Epithelial cell of proximal tubule (primary cell): Measurements from ENCODE around the gene CENPQ. TPM values are rescaled to one million over a fixed set of nuclear protein-coding genes. Genes with fewer than 3 reads are reported as not detected.
"Not testable (repeated sequence)": the region's sequence is repeated elsewhere in the genome, so short reads cannot be mapped to it uniquely, and the experiment has no call there.

Experiments
- DNase-seq: peaks from one replicate; pipeline ENCODE4 v3.0.0-alpha.2; 2011; ENCODE audit warnings: low read depth
- H3K4me3 ChIP-seq: 2 replicates; pipeline ENCODE4 v1.5.1; 2011; ENCODE audit warnings: low read depth, mild to moderate bottlenecking, low read length
- total RNA-seq: library from RNA; depleted of rRNA; stranded (reverse); fragments of >200 nt; gene quantifications from 2 replicates; pipeline ENCODE4 v1.2.3, GENCODE V29; 2015
- TF ChIP-seq, protein P1 (sequence below): conservative IDR thresholded peaks from 2 replicates; pipeline ENCODE4 v1.5.1; 2012; ENCODE audit warnings: low read depth, mild to moderate bottlenecking, low read length

CENPQ gene
- total RNA-seq, 1 donor from 2014 or later, result 13.1 TPM

DNA sequence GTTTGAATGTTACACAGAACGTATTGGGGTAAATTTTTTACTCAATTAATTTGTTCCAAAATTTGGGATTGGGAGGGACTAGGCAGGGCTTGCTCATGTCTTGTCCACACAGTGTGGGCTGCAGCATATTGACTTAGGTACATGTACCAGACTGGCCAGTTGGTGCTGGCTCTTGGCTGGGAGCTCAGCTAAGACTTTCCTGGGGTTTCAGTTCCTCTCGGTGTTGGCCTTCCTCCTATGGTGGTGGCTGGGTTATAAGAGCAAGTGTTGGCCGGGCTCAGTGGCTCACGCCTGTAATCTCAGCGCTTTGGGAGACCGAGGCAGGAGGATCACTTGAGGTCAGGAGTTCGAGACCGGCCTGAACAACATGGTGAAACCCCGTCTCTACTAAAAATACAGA is 4.9 kb downstream of the CENPQ start:
- TF ChIP-seq, protein P1, sequence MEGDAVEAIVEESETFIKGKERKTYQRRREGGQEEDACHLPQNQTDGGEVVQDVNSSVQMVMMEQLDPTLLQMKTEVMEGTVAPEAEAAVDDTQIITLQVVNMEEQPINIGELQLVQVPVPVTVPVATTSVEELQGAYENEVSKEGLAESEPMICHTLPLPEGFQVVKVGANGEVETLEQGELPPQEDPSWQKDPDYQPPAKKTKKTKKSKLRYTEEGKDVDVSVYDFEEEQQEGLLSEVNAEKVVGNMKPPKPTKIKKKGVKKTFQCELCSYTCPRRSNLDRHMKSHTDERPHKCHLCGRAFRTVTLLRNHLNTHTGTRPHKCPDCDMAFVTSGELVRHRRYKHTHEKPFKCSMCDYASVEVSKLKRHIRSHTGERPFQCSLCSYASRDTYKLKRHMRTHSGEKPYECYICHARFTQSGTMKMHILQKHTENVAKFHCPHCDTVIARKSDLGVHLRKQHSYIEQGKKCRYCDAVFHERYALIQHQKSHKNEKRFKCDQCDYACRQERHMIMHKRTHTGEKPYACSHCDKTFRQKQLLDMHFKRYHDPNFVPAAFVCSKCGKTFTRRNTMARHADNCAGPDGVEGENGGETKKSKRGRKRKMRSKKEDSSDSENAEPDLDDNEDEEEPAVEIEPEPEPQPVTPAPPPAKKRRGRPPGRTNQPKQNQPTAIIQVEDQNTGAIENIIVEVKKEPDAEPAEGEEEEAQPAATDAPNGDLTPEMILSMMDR, result no peak
- no peak overlapping the region for H3K4me3 ChIP-seq
- no peak for DNase-seq

DNA sequence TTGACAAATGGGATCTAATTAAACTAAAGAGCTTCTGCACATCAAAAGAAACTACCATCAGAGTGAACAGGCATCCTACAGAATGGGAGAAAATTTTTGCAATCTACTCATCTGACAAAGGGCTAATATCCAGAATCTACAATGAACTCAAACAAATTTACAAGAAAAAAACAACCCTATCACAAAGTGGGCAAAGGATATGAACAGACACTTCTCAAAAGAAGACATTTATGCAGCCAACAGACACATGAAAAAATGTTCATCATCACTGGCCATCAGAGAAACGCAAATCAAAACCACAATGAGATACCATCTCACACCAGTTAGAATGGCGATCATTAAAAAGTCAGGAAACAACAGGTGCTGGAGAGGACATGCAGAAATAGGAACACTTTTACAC is 13.4 kb downstream of the CENPQ start:
- DNase-seq, H3K4me3 ChIP-seq: not testable (repeated sequence)

DNA sequence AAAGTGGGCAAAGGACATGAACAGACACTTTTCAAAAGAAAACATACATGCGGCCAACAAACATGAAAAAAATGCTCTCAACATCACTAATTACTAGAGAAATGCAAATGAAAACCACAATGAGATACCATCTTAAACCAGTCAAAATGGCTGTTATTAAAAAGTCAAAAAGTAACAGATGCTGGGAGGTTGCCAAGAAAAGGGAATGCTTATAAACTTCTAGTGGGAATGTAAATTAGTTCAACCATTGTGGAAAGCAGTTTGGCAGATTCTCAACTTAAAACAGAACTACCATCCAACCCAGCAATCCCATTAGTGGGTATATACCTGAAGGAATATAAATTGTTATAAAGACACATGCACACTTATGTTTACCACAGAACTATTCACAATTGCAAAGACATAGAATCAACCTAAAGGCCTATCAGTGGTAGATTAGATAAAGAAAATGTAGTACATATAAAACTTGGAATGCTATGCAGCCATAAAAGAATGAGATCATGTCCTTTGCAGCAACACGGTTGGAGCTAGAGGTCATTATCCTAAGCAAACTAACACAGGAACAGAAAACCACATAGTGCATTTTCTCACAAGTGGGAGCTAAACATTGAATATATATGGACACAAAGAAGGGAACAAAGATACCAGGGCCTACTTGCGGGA is 16.3 kb downstream of the CENPQ start:
- TF ChIP-seq, protein P1, result no peak
- DNase-seq, result no peak
- H3K4me3 ChIP-seq, result no peak overlapping the region

DNA sequence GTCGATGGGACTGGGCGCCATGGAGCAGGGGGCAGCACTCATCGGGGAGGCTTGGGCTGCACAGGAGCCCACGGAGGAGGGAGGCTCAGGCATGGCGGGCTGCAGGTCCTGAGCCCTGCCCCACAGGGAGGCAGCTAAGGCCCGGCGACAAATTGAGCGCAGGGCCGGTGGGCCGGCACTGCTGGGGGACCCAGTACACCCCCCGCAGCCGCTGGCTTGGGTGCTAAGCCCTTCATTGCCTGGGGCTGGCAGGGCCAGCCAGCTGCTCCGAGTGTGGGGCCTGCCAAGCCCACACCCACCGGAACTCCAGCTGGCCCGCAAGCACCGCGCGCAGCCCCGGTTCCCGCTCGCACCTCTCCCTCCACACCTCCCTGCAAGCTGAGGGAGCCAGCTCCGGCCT is 18.7 kb downstream of the CENPQ start:
- not testable (repeated sequence) for H3K4me3 ChIP-seq, DNase-seq

- H3K4me3 ChIP-seq, result not testable (repeated sequence)
These were observed 20.2 kb downstream of the CENPQ start for GRCh38 chr6:49483380-49483779.

DNA sequence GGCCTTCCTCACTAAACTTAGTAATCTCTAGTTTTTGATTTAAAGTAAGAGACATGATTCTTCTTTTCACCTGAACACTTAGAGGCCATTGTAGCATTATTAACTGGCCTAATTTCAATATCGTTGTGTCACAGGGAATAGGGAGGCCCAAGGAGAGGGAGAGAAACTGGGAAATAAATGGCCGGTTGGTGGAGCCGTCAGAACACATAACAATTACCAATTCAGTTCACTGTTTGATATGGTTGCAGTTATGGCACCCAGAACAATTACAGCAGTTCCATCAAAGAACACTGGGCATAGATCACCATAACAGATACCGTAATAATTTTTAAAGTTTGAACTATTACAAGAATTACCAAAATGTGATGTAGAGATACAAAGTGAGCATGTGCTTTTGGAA is 27.5 kb downstream of the CENPQ start:
- TF ChIP-seq, protein P1, result no peak
- no peak for DNase-seq
- no peak overlapping the region for H3K4me3 ChIP-seq

More at GRCh38 chr6:49483380-49483779, 20.2 kb downstream of the CENPQ start:
- not testable (repeated sequence) for DNase-seq

- no peak for DNase-seq
- TF ChIP-seq, protein P1, result no peak
- no peak overlapping the region for H3K4me3 ChIP-seq
These were observed 34.1 kb downstream of the CENPQ start for GRCh38 chr6:49497304-49497703.

- TF ChIP-seq, protein P1, result no peak
- H3K4me3 ChIP-seq, result no peak overlapping the region
- no peak for DNase-seq
These were observed 36.0 kb downstream of the CENPQ start for GRCh38 chr6:49499126-49499525.

- DNase-seq, result no peak
- TF ChIP-seq, protein P1, result no peak
These were observed 36.5 kb downstream of the CENPQ start, which contains the start of gene GLYATL3 for GRCh38 chr6:49499623-49500022. Gene GLYATL3, plus strand, starts transcription at chr6:49499923. Its CDS starts 12,068 bp downstream, at chr6:49511991.

More at GRCh38 chr6:49499623-49500022, 36.5 kb downstream of the CENPQ start, which contains the start of gene GLYATL3:
- no peak within 1 kb of the TSS for H3K4me3 ChIP-seq
